Activated T-helper 2 cell treated with anti-CD3 and anti-CD28 coated beads, Interferon-gamma antibody, Interleukin-2, Interleukin-4, amounts not matched to agents 10 μg/mL and 5 μg/mL and 100 μg/mL, durations not matched to agents 14 hours and 24 hours and 36 hours (primary cell): ENCODE measurements around the gene COX4I2. TPM values are rescaled to one million over a fixed set of nuclear protein-coding genes. Genes with fewer than 3 reads are reported as not detected.
A peak's percentile ranks its signal among the peaks of the same experiment; 100 is the strongest.
"Not testable (repeated sequence)": the region's sequence is repeated elsewhere in the genome, so short reads cannot be mapped to it uniquely, and the experiment has no call there.

ENCODE experiments used
- DNase-seq: peaks from one replicate; pipeline ENCODE4 v3.0.0; 2021; ENCODE audit warnings: low spot score
- H3K27ac Mint-ChIP-seq: one replicate; pipeline ENCODE4 v1.8.0; 2021; ENCODE audit warnings: mixed read lengths
- H3K27me3 Mint-ChIP-seq: one replicate; pipeline ENCODE4 v1.8.0; 2021; ENCODE audit warnings: low read depth, mixed read lengths
- H3K36me3 Mint-ChIP-seq: one replicate; pipeline ENCODE4 v1.8.0; 2021; ENCODE audit warnings: low read depth, mixed read lengths
- H3K4me1 Mint-ChIP-seq: one replicate; pipeline ENCODE4 v1.8.0; 2021; ENCODE audit warnings: low read depth, mixed read lengths
- H3K4me3 Mint-ChIP-seq: one replicate; pipeline ENCODE4 v1.8.0; 2021; ENCODE audit warnings: low read depth, mild to moderate bottlenecking, moderate library complexity, mixed read lengths
- H3K9me3 Mint-ChIP-seq: one replicate; pipeline ENCODE4 v1.8.0; 2021; ENCODE audit warnings: mixed read lengths
- intact Hi-C: fragments of 100-400 bp; cut with micrococcal nuclease; formaldehyde crosslinking; loops from one replicate; pipeline ENCODE4 v1.15.1; 2023
- total RNA-seq: library from RNA; stranded (reverse); gene quantifications from 2 replicates; pipeline ENCODE4 v1.2.3, GENCODE V29; 2022

COX4I2 gene
- total RNA-seq, 1 donor from 2014 or later = not detected

GRCh38 chr20:31667315-31668285 is 29.9 kb downstream of the COX4I2 start:
- Mint-ChIP-seq H3K36me3 (peaks cover 87% of the 10 kb centered on the region), H3K4me1 (peaks cover 59% of the 10 kb centered on the region), H3K4me3 (no peak overlapping the region), H3K27ac (peak overlapping the region; percentile 83), H3K9me3 (no peaks in the 10 kb centered on the region), H3K27me3 (no peaks in the 10 kb centered on the region)
- no peak for DNase-seq
- intact Hi-C loops = no loop called here

- peaks cover 87% of the 10 kb centered on the region for H3K36me3 Mint-ChIP-seq
- H3K27me3 Mint-ChIP-seq, H3K9me3 Mint-ChIP-seq, DNase-seq, H3K4me3 Mint-ChIP-seq, intact Hi-C loops: not testable (repeated sequence)
- peaks cover 61% of the 10 kb centered on the region for H3K4me1 Mint-ChIP-seq
- H3K27ac Mint-ChIP-seq = peak overlapping the region; percentile 67
These were observed 31.2 kb downstream of the COX4I2 start for GRCh38 chr20:31668944-31669343.

- DNase-seq = no peak
- H3K4me1 Mint-ChIP-seq = peaks cover 67% of the 10 kb centered on the region
- peak overlapping the region; percentile 67 for H3K27ac Mint-ChIP-seq
- H3K27me3 Mint-ChIP-seq = no peaks in the 10 kb centered on the region
- H3K4me3 Mint-ChIP-seq = no peak overlapping the region
- intact Hi-C loops = no loop called here
- no peaks in the 10 kb centered on the region for H3K9me3 Mint-ChIP-seq
- peaks cover 87% of the 10 kb centered on the region for H3K36me3 Mint-ChIP-seq
These were observed 32.2 kb downstream of the COX4I2 start for GRCh38 chr20:31669876-31670275.

GRCh38 chr20:31670371-31671228 is 32.9 kb downstream of the COX4I2 start:
- Mint-ChIP-seq H3K4me1 (peaks cover 67% of the 10 kb centered on the region), H3K4me3 (no peak overlapping the region), H3K27ac (peak overlapping the region; percentile 38), H3K9me3 (no peaks in the 10 kb centered on the region), H3K36me3 (peaks cover 87% of the 10 kb centered on the region), H3K27me3 (no peaks in the 10 kb centered on the region)
- no peak for DNase-seq
- intact Hi-C loops = no loop called here

- DNase-seq = no peak
- intact Hi-C loops = no loop called here
- peaks cover 68% of the 10 kb centered on the region for H3K4me1 Mint-ChIP-seq
- peaks cover 87% of the 10 kb centered on the region for H3K36me3 Mint-ChIP-seq
- H3K27me3 Mint-ChIP-seq = no peaks in the 10 kb centered on the region
- no peak overlapping the region for H3K4me3 Mint-ChIP-seq
- no peaks in the 10 kb centered on the region for H3K9me3 Mint-ChIP-seq
- peak overlapping the region; percentile 31 for H3K27ac Mint-ChIP-seq
These were observed 33.6 kb downstream of the COX4I2 start for GRCh38 chr20:31671324-31671723.

GRCh38 chr20:31673435-31673834 is 35.7 kb downstream of the COX4I2 start:
- Mint-ChIP-seq H3K9me3 (no peaks in the 10 kb centered on the region), H3K4me3 (no peak overlapping the region), H3K27ac (peak overlapping the region; percentile 93), H3K36me3 (peaks cover 89% of the 10 kb centered on the region), H3K27me3 (no peaks in the 10 kb centered on the region), H3K4me1 (peaks cover 72% of the 10 kb centered on the region)
- no peak for DNase-seq
- intact Hi-C loops = no loop called here

- peak overlapping the region; percentile 88 for H3K4me3 Mint-ChIP-seq
- no peak for DNase-seq
- peaks cover 90% of the 10 kb centered on the region for H3K36me3 Mint-ChIP-seq
- peak overlapping the region; percentile 93 for H3K27ac Mint-ChIP-seq
- peaks cover 78% of the 10 kb centered on the region for H3K4me1 Mint-ChIP-seq
- H3K9me3 Mint-ChIP-seq = no peaks in the 10 kb centered on the region
- intact Hi-C loops = no loop called here
- H3K27me3 Mint-ChIP-seq = no peaks in the 10 kb centered on the region
These were observed 36.3 kb downstream of the COX4I2 start for GRCh38 chr20:31673943-31674463.

GRCh38 chr20:31674895-31675827 is 37.4 kb downstream of the COX4I2 start:
- Mint-ChIP-seq H3K36me3 (peaks cover 87% of the 10 kb centered on the region), H3K4me1 (peaks cover 77% of the 10 kb centered on the region), H3K4me3 (peak overlapping the region; percentile 88), H3K9me3 (no peaks in the 10 kb centered on the region), H3K27ac (peak overlapping the region; percentile 93), H3K27me3 (no peaks in the 10 kb centered on the region)
- intact Hi-C loops = loop anchor here (1.0 kb wide), 3 partner anchors 24 to 47 kb away; partner anchors contain the start of gene BCL2L1
- DNase-seq = peak; percentile 62

GRCh38 chr20:31675828-31676608 is 38.3 kb downstream of the COX4I2 start:
- H3K27me3 Mint-ChIP-seq = no peaks in the 10 kb centered on the region
- H3K4me1 Mint-ChIP-seq = peaks cover 83% of the 10 kb centered on the region
- H3K4me3 Mint-ChIP-seq = peak overlapping the region; percentile 88
- peaks cover 88% of the 10 kb centered on the region for H3K36me3 Mint-ChIP-seq
- H3K27ac Mint-ChIP-seq = peak overlapping the region; percentile 93
- DNase-seq = peak; percentile 70
- H3K9me3 Mint-ChIP-seq = no peaks in the 10 kb centered on the region
- intact Hi-C loops = loop anchor here (1.0 to 2.0 kb wide), 4 partner anchors 13 to 46 kb away; partner anchors contain the start of gene BCL2L1

- DNase-seq = no peak
- Mint-ChIP-seq H3K4me3 (peak overlapping the region; percentile 88), H3K36me3 (peaks cover 88% of the 10 kb centered on the region), H3K27ac (peak overlapping the region; percentile 93), H3K4me1 (peaks cover 84% of the 10 kb centered on the region), H3K9me3 (no peaks in the 10 kb centered on the region), H3K27me3 (no peaks in the 10 kb centered on the region)
- intact Hi-C loops = loop anchor here (2.0 kb wide), 1 partner anchor 14 kb away; no protein-coding TSS in a partner anchor
These were observed 38.9 kb downstream of the COX4I2 start for GRCh38 chr20:31676609-31676989.

GRCh38 chr20:31677553-31678260 is 40.0 kb downstream of the COX4I2 start:
- DNase-seq = no peak
- intact Hi-C loops = loop anchor here (2.0 kb wide), 1 partner anchor 15 kb away; no protein-coding TSS in a partner anchor
- Mint-ChIP-seq H3K36me3 (peaks cover 83% of the 10 kb centered on the region), H3K4me3 (peak overlapping the region; percentile 88), H3K9me3 (no peaks in the 10 kb centered on the region), H3K27me3 (no peaks in the 10 kb centered on the region), H3K27ac (peak overlapping the region; percentile 93), H3K4me1 (peaks cover 85% of the 10 kb centered on the region)
